Measurements from ENCODE around the gene CCDC178.
"Not testable (repeated sequence)": the region's sequence is repeated elsewhere in the genome, so short reads cannot be mapped to it uniquely, and the experiment has no call there.

Gene CCDC178

DNA sequence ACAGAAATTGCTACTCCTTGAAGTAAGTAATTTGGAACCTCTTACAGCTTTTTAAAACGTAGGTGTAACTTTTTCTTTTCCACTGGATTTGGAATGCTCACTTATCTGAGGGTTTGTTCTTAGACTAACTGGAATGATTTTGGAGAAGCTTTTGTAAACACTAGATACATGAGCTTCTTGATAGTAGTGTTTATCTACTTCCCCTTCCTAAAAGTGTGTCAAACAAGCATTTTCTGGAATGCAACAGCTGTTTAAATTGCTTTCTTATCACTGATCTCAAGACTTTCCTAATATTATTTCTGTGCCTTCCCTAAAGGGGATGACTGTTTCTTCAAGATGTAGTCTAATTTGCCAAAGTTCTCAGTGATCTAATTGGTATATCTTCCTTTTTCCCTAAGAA, 282.6 kb downstream of the CCDC178 start:
- H3K27ac Mint-ChIP-seq: no peak overlapping the region
- H3K9me3 Mint-ChIP-seq: peaks cover 3% of the 10 kb centered on the region
- CTCF ChIA-PET: interaction anchor here (1.2 kb wide), 1 partner anchor 74 kb away, joined by 3 read pairs; no protein-coding TSS in a partner anchor
- H3K27me3 Mint-ChIP-seq: no peaks in the 10 kb centered on the region
- H3K4me3 Mint-ChIP-seq: no peak overlapping the region
- H3K4me1 Mint-ChIP-seq: no peaks in the 10 kb centered on the region
- DNase-seq: no peak
- H3K36me3 Mint-ChIP-seq: no peaks in the 10 kb centered on the region

DNA sequence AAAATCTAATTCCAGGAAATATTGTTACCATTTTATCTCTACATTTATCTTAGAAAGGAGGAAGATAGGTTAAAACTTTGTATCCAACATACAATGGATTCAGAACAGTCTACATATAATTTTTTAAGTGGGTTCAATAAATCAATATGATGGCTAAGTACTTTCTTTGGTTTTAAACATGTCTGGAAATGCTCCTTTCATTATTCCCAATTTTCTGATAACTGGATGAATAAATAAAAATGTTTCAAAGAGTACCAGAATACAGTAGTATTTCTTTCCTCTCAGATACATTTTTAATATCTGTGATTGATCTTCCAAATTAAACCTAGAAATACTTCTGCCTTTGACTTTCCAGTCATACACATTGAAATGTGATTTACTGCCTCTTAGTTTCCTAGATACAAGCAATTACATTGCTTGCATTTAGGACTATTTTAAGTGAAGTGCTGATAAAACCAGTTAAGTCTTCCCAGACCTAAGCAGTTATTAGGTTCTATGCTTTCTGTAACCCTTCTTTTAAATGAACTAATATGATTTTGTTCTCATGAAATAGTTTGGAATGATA, 283.5 kb downstream of the CCDC178 start:
- CTCF ChIA-PET: interaction anchor here (1.2 kb wide), 1 partner anchor 75 kb away, joined by 3 read pairs; no protein-coding TSS in a partner anchor
- H3K27me3 Mint-ChIP-seq: no peaks in the 10 kb centered on the region

DNA sequence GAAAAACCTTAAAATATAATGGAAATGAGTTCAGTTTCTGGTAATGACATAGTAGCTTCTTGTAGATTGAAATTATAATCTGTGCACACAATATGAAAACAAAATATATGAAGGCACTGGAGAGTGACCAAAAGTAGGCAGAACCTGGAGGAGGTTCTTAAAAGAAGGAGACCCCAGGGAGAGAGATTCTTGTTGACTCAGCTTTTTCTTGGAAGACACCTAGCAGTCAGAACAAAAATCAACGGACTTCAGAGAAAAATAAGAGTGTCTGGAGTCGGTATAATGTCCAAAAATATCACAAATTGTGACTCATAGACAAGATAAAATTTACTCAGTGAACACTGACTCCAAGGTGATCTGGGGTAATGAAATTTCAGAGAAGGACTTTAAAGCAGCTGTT, 286.5 kb downstream of the CCDC178 start:
- no peak overlapping the region for H3K27ac Mint-ChIP-seq

More for the DNA sequence above, 283.5 kb downstream of the CCDC178 start:
- Mint-ChIP-seq H3K36me3 (no peaks in the 10 kb centered on the region), H3K9me3 (no peaks in the 10 kb centered on the region), H3K27ac (no peak overlapping the region), H3K4me1 (no peaks in the 10 kb centered on the region), H3K4me3 (no peak overlapping the region)
- no peak for DNase-seq

DNA sequence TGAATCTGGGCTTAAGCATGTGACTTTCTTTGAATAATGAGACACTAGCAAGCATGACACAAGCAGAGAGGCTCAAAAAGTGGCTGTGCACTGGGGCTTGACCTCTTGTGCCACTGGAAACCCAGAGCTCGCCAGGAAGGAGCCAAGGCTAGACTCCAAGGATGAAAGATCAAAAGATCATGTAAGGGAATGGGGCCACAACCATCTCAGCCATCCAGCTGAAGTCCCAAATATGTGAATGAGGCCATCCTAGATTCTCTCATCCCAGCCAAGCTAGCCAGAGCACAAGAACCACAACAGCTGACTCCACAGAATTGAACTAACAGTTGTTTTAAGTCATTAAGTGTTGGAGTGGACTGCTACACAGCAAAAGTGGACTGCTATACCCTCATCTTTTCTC, 288.1 kb downstream of the CCDC178 start:
- Mint-ChIP-seq H3K27ac (no peak overlapping the region), H3K36me3 (no peaks in the 10 kb centered on the region), H3K4me1 (no peaks in the 10 kb centered on the region), H3K4me3 (no peak overlapping the region), H3K9me3 (peaks cover 15% of the 10 kb centered on the region), H3K27me3 (no peaks in the 10 kb centered on the region)
- CTCF ChIA-PET: no interaction called here
- DNase-seq: no peak

More for the DNA sequence above, 286.5 kb downstream of the CCDC178 start:
- CTCF ChIA-PET: no interaction called here
- no peak for DNase-seq
- H3K9me3 Mint-ChIP-seq: peaks cover 10% of the 10 kb centered on the region
- no peak overlapping the region for H3K4me3 Mint-ChIP-seq
- H3K36me3 Mint-ChIP-seq: no peaks in the 10 kb centered on the region
- H3K4me1 Mint-ChIP-seq: no peaks in the 10 kb centered on the region
- H3K27me3 Mint-ChIP-seq: no peaks in the 10 kb centered on the region

GRCh38 chr18:33147811-33148210, 292.7 kb downstream of the CCDC178 start:
- H3K36me3 Mint-ChIP-seq, H3K4me3 Mint-ChIP-seq, H3K27ac Mint-ChIP-seq, H3K4me1 Mint-ChIP-seq, DNase-seq, CTCF ChIA-PET, H3K27me3 Mint-ChIP-seq: not testable (repeated sequence)
- peaks cover 15% of the 10 kb centered on the region for H3K9me3 Mint-ChIP-seq

DNA sequence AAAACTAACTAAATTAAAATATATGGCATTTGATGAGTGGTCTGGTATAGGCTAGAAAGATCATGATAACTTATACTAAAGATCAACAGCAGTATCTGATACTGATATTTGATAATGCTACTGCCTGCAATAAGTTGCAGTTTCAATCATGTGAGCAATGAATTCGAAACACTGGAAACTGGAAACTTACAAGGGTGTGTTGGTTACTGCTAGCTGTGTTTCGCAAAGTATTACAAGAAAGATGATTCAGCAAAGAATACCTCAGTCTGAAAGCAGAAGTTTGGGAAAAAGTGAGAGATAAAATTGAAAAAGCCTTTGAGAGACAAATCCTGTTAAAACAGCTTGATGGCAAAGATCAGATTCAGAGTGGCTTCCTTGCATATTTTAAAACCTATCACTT, 294.5 kb downstream of the CCDC178 start:
- no peaks in the 10 kb centered on the region for H3K36me3 Mint-ChIP-seq
- no peak for DNase-seq
- no peak overlapping the region for H3K4me3 Mint-ChIP-seq
- no peak overlapping the region for H3K27ac Mint-ChIP-seq
- CTCF ChIA-PET: no interaction called here
- peaks cover 15% of the 10 kb centered on the region for H3K9me3 Mint-ChIP-seq
- H3K27me3 Mint-ChIP-seq: no peaks in the 10 kb centered on the region
- no peaks in the 10 kb centered on the region for H3K4me1 Mint-ChIP-seq

DNA sequence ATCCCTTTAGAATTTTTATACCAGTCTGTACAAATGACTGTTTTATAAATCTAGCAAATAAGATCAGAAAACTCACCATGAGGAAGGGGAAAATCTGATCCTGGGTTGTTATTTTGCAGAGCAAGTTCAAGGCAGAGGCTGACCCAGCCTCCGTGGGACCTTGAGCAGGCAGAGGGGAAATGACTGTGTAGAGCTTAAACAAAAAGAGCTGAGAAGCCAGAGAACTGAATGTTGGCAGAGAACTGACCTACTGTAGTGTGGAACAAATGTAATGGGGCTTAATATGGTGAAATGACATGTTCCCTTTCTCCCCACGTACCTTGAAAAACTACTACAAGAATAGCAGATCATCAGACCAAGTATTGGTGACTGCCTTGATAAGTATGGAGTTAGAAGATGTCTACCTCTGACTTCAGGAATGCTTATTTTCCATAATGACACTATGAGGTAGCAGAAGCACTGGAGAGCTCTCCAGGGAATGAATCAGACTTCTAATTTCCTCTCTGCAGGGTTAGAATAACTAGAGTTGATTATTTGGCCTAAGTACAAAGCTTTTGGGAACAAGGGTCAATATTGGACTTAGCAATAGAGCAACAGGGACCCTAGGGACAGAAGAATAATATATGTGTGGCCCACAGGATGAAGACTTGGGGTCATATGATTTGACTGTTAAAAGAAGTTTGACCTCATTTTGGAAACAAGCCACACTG, 304.4 kb downstream of the CCDC178 start:
- H3K4me1 Mint-ChIP-seq: no peaks in the 10 kb centered on the region
- H3K27me3 Mint-ChIP-seq: no peaks in the 10 kb centered on the region
- no peak overlapping the region for H3K4me3 Mint-ChIP-seq
- no peak for DNase-seq
- peaks cover 10% of the 10 kb centered on the region for H3K9me3 Mint-ChIP-seq
- no peak overlapping the region for H3K27ac Mint-ChIP-seq
- CTCF ChIA-PET: no interaction called here
- H3K36me3 Mint-ChIP-seq: no peaks in the 10 kb centered on the region

DNA sequence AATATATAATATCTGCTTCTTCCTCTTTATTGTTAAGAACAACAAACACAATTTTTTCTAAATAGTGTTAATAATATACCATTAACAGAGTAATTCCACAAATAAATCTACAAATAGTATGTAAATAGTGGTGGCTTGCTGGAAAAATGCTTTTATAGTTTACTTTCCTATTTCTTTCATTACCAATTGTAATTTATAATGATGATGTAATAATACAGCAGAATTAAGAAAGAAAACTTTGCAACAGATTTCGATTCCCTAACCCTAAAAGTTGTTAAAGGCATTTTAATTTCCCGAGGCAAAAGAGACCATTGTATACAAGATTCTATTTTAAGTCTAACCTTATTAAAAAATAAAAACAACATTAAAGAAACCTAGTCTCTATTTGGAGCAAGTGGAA, 307.9 kb downstream of the CCDC178 start:
- no peaks in the 10 kb centered on the region for H3K9me3 Mint-ChIP-seq
- no peak overlapping the region for H3K27ac Mint-ChIP-seq
- H3K27me3 Mint-ChIP-seq: no peaks in the 10 kb centered on the region
- H3K4me3 Mint-ChIP-seq: no peak overlapping the region
- no peaks in the 10 kb centered on the region for H3K36me3 Mint-ChIP-seq
- DNase-seq: no peak
- CTCF ChIA-PET: no interaction called here
- no peaks in the 10 kb centered on the region for H3K4me1 Mint-ChIP-seq

GRCh38 chr18:33128581-33128980, 311.9 kb downstream of the CCDC178 start:
- no peak for DNase-seq
- H3K27me3 Mint-ChIP-seq: no peaks in the 10 kb centered on the region
- H3K4me1 Mint-ChIP-seq: no peaks in the 10 kb centered on the region
- CTCF ChIA-PET: no interaction called here
- no peaks in the 10 kb centered on the region for H3K9me3 Mint-ChIP-seq
- H3K36me3 Mint-ChIP-seq: no peaks in the 10 kb centered on the region
- no peak overlapping the region for H3K4me3 Mint-ChIP-seq
- H3K27ac Mint-ChIP-seq: no peak overlapping the region

- H3K36me3 Mint-ChIP-seq: no peaks in the 10 kb centered on the region
- no peak for DNase-seq
- H3K27me3 Mint-ChIP-seq: no peaks in the 10 kb centered on the region
- no peaks in the 10 kb centered on the region for H3K9me3 Mint-ChIP-seq
- CTCF ChIA-PET: no interaction called here
- H3K4me3 Mint-ChIP-seq: no peak overlapping the region
- no peaks in the 10 kb centered on the region for H3K4me1 Mint-ChIP-seq
- H3K27ac Mint-ChIP-seq: no peak overlapping the region
Observed at GRCh38 chr18:33123862-33124518, 316.5 kb downstream of the CCDC178 start.

DNA sequence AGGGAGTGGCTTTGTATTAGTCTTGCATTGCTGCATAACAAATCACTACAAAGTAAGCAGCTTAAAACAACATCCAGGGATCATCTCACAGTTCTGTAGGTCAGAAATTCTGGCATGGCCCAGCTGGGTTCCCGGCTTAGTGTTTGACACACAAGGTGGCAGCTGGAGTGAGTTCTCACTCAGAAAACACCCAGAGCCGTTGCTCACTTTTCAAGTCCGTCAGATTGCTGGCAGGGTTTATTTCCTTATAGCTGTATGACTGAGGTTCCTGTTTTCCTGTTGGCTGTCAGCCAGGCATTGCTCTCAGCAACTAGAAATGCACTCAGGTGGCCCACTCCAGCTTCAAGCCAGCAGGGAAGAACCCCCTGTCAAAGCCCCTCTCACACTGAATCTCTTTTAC, 324.1 kb downstream of the CCDC178 start:
- no peak overlapping the region for H3K4me3 Mint-ChIP-seq
- CTCF ChIA-PET: no interaction called here
- no peaks in the 10 kb centered on the region for H3K4me1 Mint-ChIP-seq
- H3K27ac Mint-ChIP-seq: no peak overlapping the region
- H3K9me3 Mint-ChIP-seq: peaks cover 7% of the 10 kb centered on the region
- H3K36me3 Mint-ChIP-seq: no peaks in the 10 kb centered on the region
- DNase-seq: no peak
- no peaks in the 10 kb centered on the region for H3K27me3 Mint-ChIP-seq

DNA sequence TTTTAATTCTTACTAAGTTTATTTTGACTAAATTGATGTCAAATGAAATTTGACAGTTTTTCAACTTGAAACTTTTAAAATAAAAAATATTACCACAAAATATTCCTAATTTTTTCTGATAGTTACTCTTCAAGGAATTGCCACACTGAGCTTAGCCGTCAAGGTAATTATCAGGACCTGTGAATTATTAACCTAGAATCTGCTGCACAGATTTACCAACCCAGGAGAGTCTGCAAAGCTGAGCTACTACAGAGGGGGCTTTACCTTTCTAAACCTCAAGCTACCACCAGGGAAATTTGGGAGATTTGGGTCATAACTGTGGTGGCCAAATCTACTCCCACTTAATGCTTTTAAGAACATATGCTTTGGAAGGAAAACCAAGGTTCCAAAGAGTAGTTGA, 324.6 kb downstream of the CCDC178 start:
- H3K27ac Mint-ChIP-seq: no peak overlapping the region
- H3K36me3 Mint-ChIP-seq: no peaks in the 10 kb centered on the region
- DNase-seq: no peak
- peaks cover 7% of the 10 kb centered on the region for H3K9me3 Mint-ChIP-seq
- no peak overlapping the region for H3K4me3 Mint-ChIP-seq
- no peaks in the 10 kb centered on the region for H3K27me3 Mint-ChIP-seq
- H3K4me1 Mint-ChIP-seq: no peaks in the 10 kb centered on the region
- CTCF ChIA-PET: no interaction called here

DNA sequence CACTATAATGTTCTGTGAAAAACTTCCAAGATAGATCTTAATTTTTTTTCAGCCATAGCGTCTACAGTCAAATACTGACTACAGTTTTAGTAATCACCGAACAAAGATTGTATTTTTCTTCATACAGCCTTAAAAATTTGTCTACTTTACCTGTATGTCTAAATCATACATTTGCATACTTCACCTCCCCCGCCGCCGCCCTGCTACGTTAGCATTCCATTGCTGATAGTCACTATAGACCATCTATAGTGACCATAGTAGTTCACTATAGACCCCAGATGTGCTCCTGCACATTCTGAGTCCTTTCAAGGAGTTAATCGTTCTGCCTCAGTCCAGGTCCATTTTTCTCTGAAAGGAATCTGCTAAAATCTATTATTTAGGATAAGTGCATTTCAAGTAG, 325.0 kb downstream of the CCDC178 start:
- no peaks in the 10 kb centered on the region for H3K4me1 Mint-ChIP-seq
- no peaks in the 10 kb centered on the region for H3K36me3 Mint-ChIP-seq
- no peak overlapping the region for H3K4me3 Mint-ChIP-seq
- H3K9me3 Mint-ChIP-seq: peaks cover 7% of the 10 kb centered on the region
- no peaks in the 10 kb centered on the region for H3K27me3 Mint-ChIP-seq
- no peak for DNase-seq
- CTCF ChIA-PET: no interaction called here
- H3K27ac Mint-ChIP-seq: no peak overlapping the region

DNA sequence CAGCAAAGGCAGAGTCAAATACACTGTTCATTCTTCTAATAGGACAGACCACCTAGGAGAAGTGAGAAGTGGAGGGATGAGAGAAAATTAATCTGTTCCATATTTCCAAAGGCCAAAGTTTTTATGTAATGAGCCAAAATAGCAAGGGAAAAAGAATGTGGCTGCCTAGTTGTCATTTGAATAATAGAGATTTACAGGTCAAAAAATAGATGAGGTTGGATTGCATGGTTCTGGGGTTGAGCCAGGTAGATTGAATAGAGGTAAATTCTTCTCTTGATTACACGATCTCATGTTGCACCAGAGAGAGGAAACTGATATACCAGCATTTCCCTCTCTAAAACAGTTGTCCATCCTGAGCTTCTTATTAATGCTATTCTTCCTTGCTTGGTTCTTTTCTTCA, 325.8 kb downstream of the CCDC178 start:
- no peaks in the 10 kb centered on the region for H3K27me3 Mint-ChIP-seq
- H3K27ac Mint-ChIP-seq: no peak overlapping the region
- no peak overlapping the region for H3K4me3 Mint-ChIP-seq
- CTCF ChIA-PET: no interaction called here
- no peak for DNase-seq
- H3K4me1 Mint-ChIP-seq: no peaks in the 10 kb centered on the region
- peaks cover 7% of the 10 kb centered on the region for H3K9me3 Mint-ChIP-seq
- H3K36me3 Mint-ChIP-seq: no peaks in the 10 kb centered on the region

GRCh38 chr18:33113416-33113815, 327.1 kb downstream of the CCDC178 start:
- no peaks in the 10 kb centered on the region for H3K27me3 Mint-ChIP-seq
- CTCF ChIA-PET: no interaction called here
- no peak overlapping the region for H3K27ac Mint-ChIP-seq
- no peaks in the 10 kb centered on the region for H3K36me3 Mint-ChIP-seq
- DNase-seq: no peak
- no peak overlapping the region for H3K4me3 Mint-ChIP-seq
- no peaks in the 10 kb centered on the region for H3K4me1 Mint-ChIP-seq
- H3K9me3 Mint-ChIP-seq: peaks cover 7% of the 10 kb centered on the region
